H1 (cell line): Measurements from ENCODE around the gene CHCHD3. TPM values are rescaled to one million over a fixed set of nuclear protein-coding genes. Genes with fewer than 3 reads are reported as not detected.

Experiments
- CTCF ChIA-PET: fragments of 300-600 bp; sonication (Branson Sonifier 250); formaldehyde crosslinking; loops from one replicate; lab custom pipeline; 2021; ENCODE audit not compliant: partially characterized antibody; lab: Charles Lee
- POLR2A ChIA-PET: fragments of 300-600 bp; sonication (Branson Sonifier 250); formaldehyde crosslinking; loops from one replicate; lab custom pipeline; 2021; ENCODE audit warnings: inconsistent platforms; ENCODE audit not compliant: partially characterized antibody; lab: Charles Lee
- DNase-seq, 2 experiments: peaks; one replicate each; pipeline versions ENCODE4 v3.0.0 to v3.0.0-alpha.2; 2010 to 2022; ENCODE audit warnings: low spot score in 2 of 2, low read depth in 1 of 2, mixed read lengths in 1 of 2
- FAIRE-seq: peaks from 2 replicates; lab custom pipeline; 2011; peaks lifted over from hg19 to GRCh38; lab: Jason Lieb, UNC
- H2AFZ ChIP-seq: 2 replicates; pipeline ENCODE4 v1.8.1; 2012; ENCODE audit warnings: low read length, inconsistent platforms
- H2AK5ac ChIP-seq: 2 replicates; pipeline ENCODE4 v1.6.1; 2013; ENCODE audit warnings: low read depth, low read length
- H2BK120ac ChIP-seq: replicated peaks from 2 replicates; pipeline ENCODE3; 2013; ENCODE audit warnings: low read depth, low read length, inconsistent platforms
- H2BK12ac ChIP-seq: 2 replicates; pipeline ENCODE4 v1.6.1; 2013; ENCODE audit warnings: low read depth, low read length
- H2BK15ac ChIP-seq: 2 replicates; pipeline ENCODE4 v1.6.1; 2013; ENCODE audit warnings: low read length
- H2BK20ac ChIP-seq: 2 replicates; pipeline ENCODE4 v1.6.1; 2013; ENCODE audit warnings: low read length
- H2BK5ac ChIP-seq: 2 replicates; pipeline ENCODE4 v1.6.1; 2013; ENCODE audit warnings: low read depth, low read length
- H3K14ac ChIP-seq: 2 replicates; pipeline ENCODE4 v1.6.1; 2013; ENCODE audit warnings: inconsistent platforms; ENCODE audit not compliant: insufficient read length
- H3K18ac ChIP-seq: 2 replicates; pipeline ENCODE4 v1.6.1; 2013; ENCODE audit warnings: low read length; ENCODE audit errors: extremely low read depth
- H3K23ac ChIP-seq: 2 replicates; pipeline ENCODE4 v1.6.1; 2013; ENCODE audit warnings: inconsistent platforms; ENCODE audit not compliant: insufficient read length
- H3K23me2 ChIP-seq: 2 replicates; pipeline ENCODE4 v1.6.1; 2013; ENCODE audit warnings: low read depth, low read length
- H3K27ac ChIP-seq: 2 replicates; pipeline ENCODE4 v1.6.1; 2011; ENCODE audit warnings: low read depth, low read length, inconsistent platforms
- H3K27me3 ChIP-seq, 4 experiments: replicated peaks in 1 of 4; 1 replicate in 1 of 4; 2 replicates in 3 of 4; pipeline versions ENCODE4 v1.6.1 to v1.8.1; 2011 to 2013; ENCODE audit warnings: low read length in 3 of 4, mild to moderate bottlenecking in 3 of 4, inconsistent platforms in 2 of 4, mixed read lengths in 2 of 4, moderate library complexity in 1 of 4; ENCODE audit not compliant: control insufficient read depth in 3 of 4, insufficient read depth in 3 of 4; ENCODE audit errors: extremely low read depth in 1 of 4
- H3K36me3 ChIP-seq, 4 experiments: 2 replicates each; pipeline versions ENCODE4 v1.6.1 to v1.8.1; 2011 to 2013; ENCODE audit warnings: mild to moderate bottlenecking in 4 of 4, low read length in 3 of 4, moderate library complexity in 2 of 4, control low read depth in 1 of 4, inconsistent platforms in 1 of 4; ENCODE audit not compliant: insufficient read depth in 4 of 4, control insufficient read depth in 2 of 4
- H3K4ac ChIP-seq: replicated peaks from 2 replicates; pipeline ENCODE3; 2013; ENCODE audit warnings: low read length, low read depth, mixed read lengths, inconsistent platforms; ENCODE audit not compliant: insufficient read length
- H3K4me1 ChIP-seq, 4 experiments: replicated peaks in 1 of 4; 1 replicate in 1 of 4; 2 replicates in 3 of 4; pipeline versions ENCODE4 v1.6.1 to v1.8.1; 2011 to 2013; ENCODE audit warnings: low read length in 3 of 4, inconsistent platforms in 2 of 4, mixed read lengths in 1 of 4; ENCODE audit not compliant: insufficient read depth in 4 of 4, control insufficient read depth in 3 of 4
- H3K4me2 ChIP-seq, 2 experiments: 2 replicates each; pipeline versions ENCODE4 v1.6.1 to v1.8.1; 2011 to 2013; ENCODE audit warnings: low read depth in 2 of 2, low read length in 2 of 2, control low read depth in 1 of 2, inconsistent platforms in 1 of 2, mild to moderate bottlenecking in 1 of 2; ENCODE audit not compliant: insufficient read depth in 1 of 2
- H3K4me3 ChIP-seq, 4 experiments: fragments of 200-600, 300-600 bp in 1 of 4; sonication (generic), shearing (Covaris generic), sonication (Bioruptor Twin) in 1 of 4; 2 replicates each; pipeline versions ENCODE4 v1.5.1 to v1.8.1; 2011 to 2016; ENCODE audit warnings: low read length in 4 of 4, low read depth in 3 of 4, control low read depth in 2 of 4, inconsistent platforms in 2 of 4, mild to moderate bottlenecking in 2 of 4, mixed read lengths in 1 of 4, moderate library complexity in 1 of 4; ENCODE audit not compliant: insufficient read depth in 2 of 4; ENCODE audit errors: extremely low read depth in 1 of 4
- H3K56ac ChIP-seq: replicated peaks from 2 replicates; pipeline ENCODE3; 2013; ENCODE audit warnings: low read depth, mild to moderate bottlenecking, mixed read lengths, low read length, inconsistent platforms; ENCODE audit not compliant: insufficient read length
- H3K79me1 ChIP-seq: 2 replicates; pipeline ENCODE4 v1.6.1; 2013; ENCODE audit warnings: low read depth, low read length, control low read depth
- H3K79me2 ChIP-seq, 2 experiments: 2 replicates each; pipeline versions ENCODE4 v1.6.1 to v1.8.1; 2012 to 2013; ENCODE audit warnings: low read length in 2 of 2, mild to moderate bottlenecking in 2 of 2, inconsistent platforms in 1 of 2; ENCODE audit not compliant: insufficient read depth in 2 of 2, control insufficient read depth in 1 of 2
- H3K9ac ChIP-seq, 4 experiments: replicated peaks in 1 of 4; 1 replicate in 1 of 4; 2 replicates in 3 of 4; pipeline versions ENCODE4 v1.6.1 to v1.8.1; 2011 to 2013; ENCODE audit warnings: low read depth in 3 of 4, low read length in 3 of 4, control low read depth in 2 of 4, mild to moderate bottlenecking in 2 of 4, moderate library complexity in 2 of 4, inconsistent platforms in 1 of 4; ENCODE audit errors: extremely low read depth in 1 of 4
- H3K9me3 ChIP-seq, 2 experiments: 2 replicates each; pipeline versions ENCODE4 v1.6.1 to v1.8.1; 2012 to 2013; ENCODE audit warnings: mild to moderate bottlenecking in 2 of 2, moderate library complexity in 2 of 2, control low read depth in 1 of 2, inconsistent platforms in 1 of 2, low read depth in 1 of 2, low read length in 1 of 2, mixed read lengths in 1 of 2; ENCODE audit not compliant: insufficient read depth in 2 of 2
- H4K20me1 ChIP-seq, 2 experiments: replicated peaks in 1 of 2; 2 replicates each; pipeline versions ENCODE3 to v1.8.1; 2011 to 2013; ENCODE audit warnings: inconsistent platforms in 2 of 2, low read length in 2 of 2, mild to moderate bottlenecking in 1 of 2; ENCODE audit not compliant: insufficient read depth in 2 of 2, control insufficient read depth in 1 of 2
- H4K5ac ChIP-seq: 2 replicates; pipeline ENCODE4 v1.6.1; 2013; ENCODE audit warnings: low read length, low read depth, mixed read lengths, inconsistent platforms; ENCODE audit not compliant: insufficient read length
- H4K8ac ChIP-seq: 2 replicates; pipeline ENCODE4 v1.8.0; 2013; ENCODE audit warnings: mild to moderate bottlenecking, moderate library complexity, low read length, inconsistent platforms; ENCODE audit not compliant: insufficient read depth; ENCODE audit errors: extremely low read depth
- H4K91ac ChIP-seq: replicated peaks from 2 replicates; pipeline ENCODE3; 2013; ENCODE audit warnings: low read length, mixed read lengths, inconsistent platforms; ENCODE audit not compliant: insufficient read length
- GTF2F1 ChIP-seq: IDR thresholded peaks from 2 replicates; pipeline ENCODE4 v1.6.1; 2012; ENCODE audit warnings: low read depth, low read length, improper control_type of control experiment, borderline replicate concordance
- JUND ChIP-seq: IDR thresholded peaks from 2 replicates; pipeline ENCODE4 v1.6.1; 2011; ENCODE audit warnings: mild to moderate bottlenecking, improper control_type of control experiment, low read length
- SAP30 ChIP-seq: fragments of 300-600 bp; sonication (generic); IDR thresholded peaks from 2 replicates; pipeline ENCODE4 v1.7.1; 2012; ENCODE audit warnings: low read length, moderate library complexity, mild to moderate bottlenecking, inconsistent platforms; ENCODE audit not compliant: insufficient read depth, insufficient replicate concordance
- SUZ12 ChIP-seq: fragments of 200-600 bp; sonication (generic); IDR thresholded peaks from 2 replicates; pipeline ENCODE4 v1.6.1; 2012; ENCODE audit warnings: mild to moderate bottlenecking, inconsistent platforms, low read length, moderate library complexity, mixed read lengths
- TCF12 ChIP-seq: IDR thresholded peaks from 2 replicates; pipeline ENCODE4 v1.6.1; 2011; ENCODE audit warnings: low read depth, mild to moderate bottlenecking, low read length
- YY1 ChIP-seq: IDR thresholded peaks from 2 replicates; pipeline ENCODE4 v1.6.1; 2011; ENCODE audit warnings: low read depth, mild to moderate bottlenecking, low read length
- polyA plus RNA-seq, 7 experiments: library from polyadenylated mRNA; depleted of rRNA in 3 of 7; stranded (reverse) in 5 of 7; unstranded in 2 of 7; fragments of >200 nt in 5 of 7; fragments of 200-250 nt in 2 of 7; gene quantifications; 1 replicate in 5 of 7; 2 replicates in 1 of 7; 4 replicates in 1 of 7; pipeline versions ENCODE4 v1.2.1 to v1.2.3, GENCODE V29; 2011 to 2013; ENCODE audit warnings: missing spikeins in 2 of 7, mixed read lengths in 2 of 7
- total RNA-seq: library from RNA; stranded (reverse); fragmentation: NEBNext Ultra II Directional; extraction: Animal tissue kit (Norgen Biotek cat#: 25700); gene quantifications from 2 replicates; pipeline ENCODE4 v1.2.1, GENCODE V29; 2021

Gene CHCHD3
- total and polyA plus RNA-seq, 2 of the 8 experiments (the other 6 are each of a cell fraction or from before 2014, with no cell fraction given), result 42.9 to 137 TPM

DNA sequence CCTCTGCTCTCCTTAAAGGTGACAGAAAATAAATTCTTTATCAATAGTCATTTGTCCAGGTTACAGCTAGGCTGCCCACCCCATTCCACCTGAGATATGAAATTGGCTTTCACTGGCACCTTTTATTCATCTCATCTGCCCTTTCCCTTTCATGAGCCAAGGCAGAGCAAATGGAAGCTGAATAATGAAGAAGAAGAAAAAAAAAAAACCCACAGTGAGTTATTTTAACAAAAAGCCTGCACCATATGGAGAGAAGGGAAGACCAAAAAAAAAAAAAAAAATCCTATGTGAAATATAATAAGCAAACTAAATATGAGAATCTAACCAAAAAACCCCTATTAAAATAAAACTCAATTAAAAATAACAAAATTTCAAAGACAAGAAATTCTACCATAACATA, 59.2 kb downstream of the CHCHD3 start:
- no peak overlapping the region for H3K4ac ChIP-seq
- H3K4me1 ChIP-seq, result peaks cover 0 to 4% (median 0%) of the 10 kb centered on the region in 4 experiments; a peak in 1 of 7 replicates
- no peaks in the 10 kb centered on the region for H3K23me2 ChIP-seq
- H3K14ac ChIP-seq, result no peak overlapping the region
- no peak overlapping the region for H3K4me2 ChIP-seq
- no peak overlapping the region for H2BK15ac ChIP-seq
- H3K36me3 ChIP-seq, result no peaks in the 10 kb centered on the region; a peak in 1 of 8 replicates
- H2BK120ac ChIP-seq, result no peak overlapping the region
- H2BK20ac ChIP-seq, result no peak overlapping the region
- H3K56ac ChIP-seq, result no peak overlapping the region
- DNase-seq, result no peak
- no peak overlapping the region for H4K91ac ChIP-seq
- no peaks in the 10 kb centered on the region; the same call in 1 of the 2 replicates for H3K79me1 ChIP-seq
- H4K20me1 ChIP-seq, result peaks cover 1 to 2% of the 10 kb centered on the region in 2 experiments
- no peak overlapping the region for H4K5ac ChIP-seq
- FAIRE-seq, result no peak
- H2AFZ ChIP-seq, result no peak overlapping the region
- no peak overlapping the region for H3K18ac ChIP-seq
- ChIA-PET CTCF (interaction anchor here (1.6 to 1.9 kb wide), 2 partner anchors 29 to 412 kb away, joined by 3 to 6 read pairs; no protein-coding TSS in a partner anchor), POLR2A (no interaction called here)
- no peaks in the 10 kb centered on the region for H3K27me3 ChIP-seq
- H2AK5ac ChIP-seq, result no peak overlapping the region
- H3K27ac ChIP-seq, result no peak overlapping the region
- no peak overlapping the region for H3K9ac ChIP-seq
- H3K4me3 ChIP-seq, result no peak overlapping the region
- no peak for TF ChIP-seq JUND
- TF ChIP-seq GTF2F1, result no peak
- no peak for TF ChIP-seq TCF12
- TF ChIP-seq SAP30, result no peak
- no peak for TF ChIP-seq SUZ12
- no peak for TF ChIP-seq YY1
- no peak overlapping the region for H3K23ac ChIP-seq
- H2BK12ac ChIP-seq, result no peak overlapping the region
- H4K8ac ChIP-seq, result no peak overlapping the region
- H3K79me2 ChIP-seq, result peaks cover 0 to 49% of the 10 kb centered on the region in 2 experiments; a peak in 2 of 4 replicates
- H3K9me3 ChIP-seq, result 0 out of 4 replicates have a peak, but pooled peaks cover 0 to 3% of the 10 kb centered on the region in 2 experiments
- no peak overlapping the region for H2BK5ac ChIP-seq
